GM18519 (cell line): Measurements from ENCODE around the gene ZNF264.
"Not testable (repeated sequence)": the region's sequence is repeated elsewhere in the genome, so short reads cannot be mapped to it uniquely, and the experiment has no call there.

ENCODE experiments used
- ATAC-seq: cut with Tn5 transposase; IDR thresholded peaks from one replicate; pipeline ENCODE4 v1.9.1; 2021; ENCODE audit warnings: mild to moderate bottlenecking, moderate library complexity; ENCODE audit not compliant: unreplicated experiment, low FRiP score

The ZNF264 gene

DNA sequence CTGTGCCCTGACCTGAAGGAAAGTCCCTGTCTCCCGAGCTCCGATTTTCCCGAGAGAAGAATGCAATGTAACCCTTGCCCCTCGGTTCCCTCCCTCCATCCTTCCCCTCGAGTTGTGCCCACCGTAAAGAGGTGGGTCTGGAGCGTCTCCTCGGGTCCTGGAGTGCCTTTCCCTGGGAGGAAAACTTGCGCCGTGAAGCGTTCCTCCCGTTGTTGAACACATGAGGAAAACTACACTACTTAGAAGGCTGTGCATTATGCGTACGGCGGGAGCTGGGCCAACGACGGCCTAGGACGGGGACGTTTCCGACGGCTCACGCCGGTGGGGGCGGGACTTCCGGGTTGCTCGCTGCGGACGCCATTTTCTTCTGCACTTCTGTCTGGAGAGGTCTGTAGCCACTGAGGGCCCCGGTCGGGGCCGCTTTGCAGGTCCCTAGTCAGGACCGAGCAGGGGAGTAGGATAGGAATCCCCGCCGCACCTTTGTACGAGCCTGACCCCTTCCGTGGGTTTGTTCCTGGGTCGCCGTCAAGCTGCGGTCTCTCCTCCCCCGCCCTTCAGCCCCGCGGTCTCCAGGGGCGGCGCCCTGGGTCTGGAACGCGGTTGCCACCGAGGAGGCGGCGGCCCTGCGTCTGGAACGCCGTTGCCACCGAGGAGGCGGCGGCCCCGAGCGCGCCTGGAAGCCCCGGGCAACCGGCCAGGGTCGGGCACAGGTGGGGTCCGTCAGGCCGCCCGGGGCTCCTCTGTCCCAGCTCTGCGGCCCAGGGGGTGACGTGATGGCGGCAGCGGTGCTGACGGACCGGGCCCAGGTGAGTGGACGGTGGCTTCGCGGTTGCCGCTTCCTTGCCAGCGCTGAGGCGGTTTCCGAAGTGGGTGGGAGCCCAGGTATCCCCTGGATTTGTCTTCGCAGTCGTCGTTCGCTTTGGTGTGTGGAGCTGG, at the start of gene ZNF264:
Gene ZNF264 (plus strand): TSS at position 360 of the 936 bp plus-strand sequence. CDS start 414 bp downstream, at position 774.
- ATAC-seq: peak; percentile 81

DNA sequence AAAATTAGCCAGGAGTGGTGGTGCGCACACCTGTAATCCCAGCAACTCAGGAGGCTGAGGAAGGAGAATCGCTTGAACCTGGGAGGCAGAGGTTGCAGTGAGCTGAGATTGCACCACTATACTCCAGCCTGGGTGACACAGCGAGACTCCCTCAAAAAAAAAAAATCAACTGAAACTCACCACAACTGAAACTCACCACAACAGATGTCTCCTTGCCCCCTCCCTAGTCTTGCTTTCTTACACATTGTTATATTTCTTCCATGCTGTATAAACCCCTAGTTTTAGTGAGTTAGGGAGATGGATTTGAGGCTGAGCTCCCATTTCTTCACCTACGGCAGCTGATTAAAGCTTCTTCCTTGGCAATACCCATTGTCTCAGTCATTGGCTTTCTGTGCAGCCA, 49.6 kb upstream of the ZNF264 start:
- ATAC-seq: no peak

DNA sequence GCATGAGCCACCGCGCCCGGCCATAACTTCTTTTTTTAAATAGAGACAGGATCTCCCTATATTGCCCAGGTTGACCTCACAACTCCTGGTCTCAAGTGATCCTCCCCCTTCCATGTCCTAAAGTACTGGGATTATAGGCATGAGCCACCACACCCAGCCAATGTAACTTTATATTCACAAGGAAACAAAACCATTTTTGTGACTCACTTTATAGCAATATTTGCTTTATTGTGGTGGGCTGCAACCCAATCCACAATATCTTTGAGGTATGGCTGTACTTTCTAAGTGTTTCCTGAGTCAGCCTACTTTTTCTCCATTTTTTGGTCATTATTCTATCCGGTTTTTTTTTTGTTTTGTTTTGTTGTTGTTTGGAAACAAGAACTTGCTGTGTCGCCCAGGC, 38.4 kb upstream of the ZNF264 start:
- no peak for ATAC-seq

DNA sequence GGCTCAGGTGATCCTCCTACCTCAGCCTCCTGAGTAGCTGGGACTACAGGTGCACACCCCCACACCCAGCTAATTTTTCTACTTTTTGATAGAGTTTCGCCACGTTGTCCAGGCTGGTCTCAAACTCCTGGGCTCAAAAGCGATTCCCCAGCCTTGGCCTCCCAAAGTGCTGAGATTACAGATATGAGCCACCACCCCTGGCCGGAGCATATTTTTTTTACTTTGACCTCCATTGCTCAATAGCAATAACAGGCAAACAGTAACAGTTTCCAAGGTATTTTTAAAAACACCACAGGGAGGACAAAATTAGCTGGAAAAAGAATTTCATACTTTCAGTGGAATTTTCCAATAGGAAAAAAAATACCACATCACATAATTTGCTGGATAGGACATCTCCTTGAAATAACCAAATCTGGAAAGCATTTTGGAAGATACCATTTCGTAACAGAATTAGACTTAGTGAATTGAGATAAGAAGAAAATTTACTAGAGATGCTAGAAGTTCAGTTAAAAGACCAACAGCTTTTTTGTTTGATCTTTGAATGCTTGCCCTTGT, 29.2 kb upstream of the ZNF264 start:
- ATAC-seq: no peak

DNA sequence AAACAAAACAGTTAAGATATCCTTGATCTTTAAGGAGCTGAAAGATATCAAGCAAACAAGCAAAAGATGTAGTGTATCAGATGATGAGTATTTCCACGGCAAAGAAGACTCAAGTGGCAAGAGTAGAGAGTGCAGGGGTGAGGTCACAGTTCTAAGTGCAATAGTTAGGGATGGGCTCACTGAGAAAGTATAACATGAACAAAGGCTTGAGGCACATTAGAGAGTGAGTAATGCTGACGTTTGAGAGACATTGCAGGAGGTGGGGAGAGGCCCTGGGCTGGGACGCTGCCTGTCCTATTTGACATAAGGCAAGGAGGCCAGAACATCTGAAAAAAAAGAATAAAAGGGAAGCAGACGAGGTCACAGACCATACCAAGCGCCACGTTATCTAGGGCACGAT, 25.5 kb upstream of the ZNF264 start:
- ATAC-seq: no peak

DNA sequence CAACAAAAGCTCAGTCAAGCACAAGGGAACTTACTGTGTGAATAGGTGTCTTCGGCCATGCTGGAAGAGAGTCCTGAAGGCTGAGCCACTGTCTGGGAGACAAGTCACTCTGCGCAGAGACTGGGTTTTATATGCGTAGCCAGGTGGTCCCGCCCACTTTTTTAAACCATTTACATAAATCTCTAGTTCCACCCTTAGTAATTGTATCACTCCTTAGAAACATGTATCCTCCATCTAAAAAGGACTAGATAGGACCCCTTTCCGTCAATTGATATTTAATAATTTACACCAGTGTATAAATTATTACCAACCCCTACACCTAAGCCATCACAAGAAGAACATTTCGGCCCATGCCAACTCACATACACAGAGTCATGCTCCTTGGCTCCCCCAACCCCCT, 23.9 kb upstream of the ZNF264 start, which contains the start of gene DUXA:
Gene DUXA (minus strand): TSS at position 101 of the 400 bp plus-strand sequence. CDS start 42 bp downstream, at position 59.
- ATAC-seq: no peak

DNA sequence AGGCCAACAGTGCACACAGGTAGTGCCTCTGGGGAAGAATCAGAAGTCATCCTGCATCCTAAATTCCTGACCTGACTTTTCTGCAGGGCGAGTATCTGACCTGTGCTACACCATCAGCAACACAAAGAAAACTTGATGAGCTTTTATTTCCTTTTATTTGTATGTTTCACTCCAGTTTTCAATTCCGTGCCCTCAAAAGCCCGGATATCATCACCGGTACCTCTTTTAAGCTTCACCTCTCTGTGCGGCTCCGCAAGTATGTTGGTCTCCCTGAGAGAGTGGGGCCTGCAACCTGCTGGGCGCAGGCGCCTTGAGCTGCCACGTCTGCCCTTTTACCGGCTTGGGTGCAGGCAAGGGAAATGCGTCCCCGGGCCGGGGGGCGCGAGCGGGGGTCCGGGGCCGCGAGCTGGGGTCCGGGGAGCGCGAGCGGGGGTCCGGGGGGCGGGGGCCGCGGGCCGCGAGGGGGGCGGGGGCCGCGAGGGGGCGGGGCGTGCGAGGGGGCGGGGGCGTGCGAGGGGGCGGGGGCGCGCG, 19.7 kb upstream of the ZNF264 start:
- ATAC-seq: no peak

DNA sequence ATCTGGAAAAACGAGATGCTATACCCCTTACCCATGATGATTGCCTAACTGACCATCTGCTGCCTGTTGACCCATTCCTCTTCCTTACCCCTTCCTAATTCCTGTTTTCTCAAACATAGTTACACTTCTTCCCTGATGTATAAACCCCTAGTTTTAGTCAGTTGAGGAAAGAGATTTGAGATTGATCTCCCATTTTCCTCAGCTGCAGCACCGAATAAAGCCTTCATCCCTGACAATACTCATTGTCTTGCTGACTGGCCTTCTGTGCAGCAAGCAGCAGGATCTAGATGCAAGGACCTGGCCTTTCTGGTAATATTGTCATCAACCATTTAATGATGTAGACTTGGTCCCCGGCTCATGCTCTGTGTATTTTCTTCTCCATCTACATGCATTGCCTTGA, 999 bp upstream of the ZNF264 start:
- no peak for ATAC-seq

DNA sequence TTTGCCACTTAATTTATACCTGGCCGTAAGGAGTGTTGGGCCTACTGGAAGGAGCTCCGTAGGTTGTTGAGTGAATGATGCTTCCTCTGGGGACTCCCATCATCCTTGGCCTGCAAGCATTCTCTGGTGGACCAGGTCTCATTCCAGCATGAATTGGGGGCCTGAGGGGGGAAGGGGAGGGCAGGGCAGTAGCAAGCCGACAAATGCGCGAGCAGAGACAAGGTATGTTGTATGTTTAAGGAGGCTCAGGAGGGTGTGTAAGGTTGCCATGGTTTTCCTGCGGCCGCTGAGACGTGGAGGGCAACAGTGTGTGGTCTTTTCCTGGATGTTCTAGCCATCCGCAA, 749 bp downstream of the ZNF264 start:
- ATAC-seq: no peak

DNA sequence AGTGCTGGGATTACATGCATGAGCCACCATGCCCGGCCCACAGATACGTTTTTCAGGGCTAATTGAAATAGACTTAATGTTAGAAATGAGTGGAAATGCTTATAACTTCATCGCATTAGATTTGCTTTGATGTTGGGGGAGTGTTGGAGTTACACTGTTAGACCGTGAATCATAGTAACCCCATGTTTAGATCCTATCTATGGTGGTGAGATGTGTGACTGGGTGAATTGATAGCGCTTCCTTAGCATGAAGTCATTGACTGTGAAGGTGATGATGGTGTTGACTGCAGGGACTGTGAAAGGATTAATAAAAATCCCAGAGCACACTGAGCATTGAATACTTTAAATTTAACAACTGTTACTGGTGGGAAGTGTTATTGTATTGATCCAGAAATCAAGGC, 1.7 kb downstream of the ZNF264 start:
- no peak for ATAC-seq

DNA sequence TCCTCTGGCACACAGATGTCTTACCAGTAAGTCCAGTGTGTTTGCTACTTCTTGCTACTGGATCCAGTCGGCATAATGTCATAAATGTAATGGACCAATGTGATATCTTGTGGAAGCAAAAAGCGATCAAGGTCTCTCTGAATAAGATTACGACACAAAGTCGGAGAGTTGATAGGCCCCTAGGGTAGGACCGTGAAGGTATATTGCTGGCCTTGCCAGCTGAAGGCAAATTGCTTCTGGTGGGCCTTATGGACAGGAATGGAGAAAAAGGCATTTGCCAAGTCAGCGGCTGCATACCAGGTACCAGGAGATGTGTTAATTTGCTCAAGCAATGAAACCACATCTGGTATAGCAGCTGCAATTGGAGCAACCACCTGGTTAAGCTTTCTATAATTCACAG, 6.6 kb downstream of the ZNF264 start:
- not testable (repeated sequence) for ATAC-seq

DNA sequence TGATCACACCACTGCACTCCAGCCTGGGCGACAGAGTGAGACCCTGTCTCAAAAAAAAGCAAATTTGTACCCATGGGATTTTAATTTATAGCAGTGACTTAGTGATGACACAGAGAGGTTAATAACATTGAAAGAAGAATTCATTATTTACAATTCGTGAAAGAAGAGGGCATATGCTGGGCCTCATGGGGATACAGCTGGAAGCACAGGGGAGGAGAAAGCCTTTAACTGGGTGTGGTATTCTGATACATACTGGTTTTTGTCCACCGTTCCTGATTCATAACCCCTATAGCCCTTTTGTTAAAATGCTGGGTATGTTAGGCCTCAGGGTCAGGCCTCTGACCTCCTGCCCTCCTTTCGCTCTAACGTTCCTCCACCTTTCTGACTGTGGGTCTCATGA, 10.9 kb downstream of the ZNF264 start:
- ATAC-seq: no peak

DNA sequence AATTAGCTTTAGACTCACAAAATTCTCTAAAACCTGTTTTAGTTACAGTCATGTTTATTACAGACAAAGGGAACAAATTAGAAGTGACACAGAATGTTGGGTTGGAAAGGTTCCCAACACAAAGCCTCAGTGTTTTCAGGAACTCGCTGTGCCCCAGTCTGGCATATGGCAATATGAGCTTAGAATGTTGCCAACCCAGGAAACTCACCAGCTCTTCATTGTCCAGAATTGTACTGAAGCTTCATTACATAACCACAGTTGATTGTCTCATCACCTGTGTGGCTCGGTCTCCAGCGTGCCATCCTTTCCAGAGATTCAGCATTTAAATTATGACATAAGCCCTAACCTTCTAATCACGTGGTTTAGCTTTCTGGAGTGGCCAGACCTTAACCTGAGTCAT, 19.1 kb downstream of the ZNF264 start:
- no peak for ATAC-seq

DNA sequence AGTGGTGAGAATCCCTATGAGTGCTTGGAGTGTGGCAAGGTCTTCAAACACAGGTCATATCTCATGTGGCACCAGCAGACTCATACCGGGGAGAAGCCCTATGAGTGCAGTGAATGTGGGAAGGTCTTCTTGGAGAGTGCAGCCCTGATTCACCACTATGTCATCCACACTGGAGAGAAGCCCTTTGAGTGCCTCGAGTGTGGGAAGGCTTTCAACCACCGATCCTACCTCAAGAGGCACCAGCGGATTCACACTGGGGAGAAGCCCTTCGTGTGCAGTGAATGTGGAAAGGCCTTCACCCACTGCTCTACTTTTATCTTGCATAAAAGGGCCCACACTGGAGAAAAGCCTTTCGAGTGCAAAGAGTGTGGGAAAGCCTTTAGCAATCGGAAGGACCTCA, 20.8 kb downstream of the ZNF264 start:
- ATAC-seq: no peak

DNA sequence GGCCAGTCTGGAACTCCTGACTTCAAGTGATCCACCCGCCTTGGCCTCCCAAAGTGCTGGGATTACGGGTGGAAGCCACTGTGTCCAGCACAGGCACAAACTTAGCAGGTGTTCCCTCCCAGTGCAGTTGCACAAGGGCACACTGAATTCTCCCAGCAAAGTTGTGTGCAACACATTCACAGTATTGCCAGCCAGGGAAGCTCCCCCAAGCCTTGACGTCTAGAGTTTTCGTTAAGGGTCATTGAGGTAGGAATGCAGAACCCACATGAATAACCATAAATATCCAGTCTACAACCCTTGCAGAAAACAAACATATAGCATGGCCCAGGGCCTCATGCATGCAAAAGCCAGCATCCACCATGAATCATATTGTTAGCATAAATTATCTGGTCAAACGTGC, 36.2 kb downstream of the ZNF264 start:
- ATAC-seq: no peak

DNA sequence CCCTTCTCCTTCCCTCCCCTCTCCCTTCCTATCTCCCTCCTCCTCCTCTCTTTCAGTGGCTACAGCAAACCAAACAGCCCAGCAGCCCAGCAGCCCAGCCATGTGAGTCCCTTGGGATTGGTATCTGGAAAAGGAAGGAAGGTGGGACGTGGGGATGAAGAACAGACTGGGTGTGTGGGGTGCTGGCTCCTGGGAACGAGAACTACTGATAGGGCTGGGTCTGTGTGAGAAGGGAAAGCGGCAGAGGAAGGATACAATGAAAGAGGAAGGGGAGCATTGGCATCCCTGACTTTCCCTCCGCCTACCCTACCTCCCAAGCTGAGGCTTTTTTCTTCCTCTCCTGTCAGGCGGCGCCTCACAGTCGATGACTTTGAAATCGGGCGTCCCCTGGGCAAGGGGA, 40.4 kb downstream of the ZNF264 start:
- ATAC-seq: no peak

DNA sequence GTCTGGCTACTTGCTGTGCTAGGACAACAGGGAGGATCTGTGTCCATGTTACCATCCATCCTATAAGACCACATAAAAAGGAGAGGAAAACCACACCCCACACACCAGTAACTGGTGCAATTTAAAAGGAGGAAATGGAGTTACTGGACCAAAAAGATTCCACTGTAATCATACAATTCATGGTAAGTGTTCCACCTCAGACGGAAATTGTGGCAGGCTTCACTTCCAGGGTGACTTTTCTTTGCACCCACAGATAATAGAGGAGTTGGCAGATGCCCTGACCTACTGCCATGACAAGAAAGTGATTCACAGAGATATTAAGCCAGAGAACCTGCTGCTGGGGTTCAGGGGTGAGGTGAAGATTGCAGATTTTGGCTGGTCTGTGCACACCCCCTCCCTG, 41.9 kb downstream of the ZNF264 start:
- no peak for ATAC-seq

DNA sequence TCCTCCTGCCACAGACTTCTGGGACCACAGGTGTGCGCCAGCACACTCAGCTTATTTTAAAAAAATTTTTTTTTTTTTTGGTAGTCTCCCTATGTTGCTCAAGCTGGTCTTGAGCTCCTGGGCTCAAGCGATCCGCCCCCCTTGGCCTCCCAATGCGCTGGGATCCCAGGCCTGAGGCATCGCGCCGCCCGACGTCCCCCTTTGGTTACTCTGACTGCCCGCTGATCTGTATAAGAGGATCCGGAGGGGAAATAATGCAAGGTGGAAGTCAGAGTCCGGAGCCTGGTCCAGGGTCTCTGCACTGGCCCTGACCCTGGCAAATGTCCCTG, 48.6 kb downstream of the ZNF264 start:
- ATAC-seq: no peak

DNA sequence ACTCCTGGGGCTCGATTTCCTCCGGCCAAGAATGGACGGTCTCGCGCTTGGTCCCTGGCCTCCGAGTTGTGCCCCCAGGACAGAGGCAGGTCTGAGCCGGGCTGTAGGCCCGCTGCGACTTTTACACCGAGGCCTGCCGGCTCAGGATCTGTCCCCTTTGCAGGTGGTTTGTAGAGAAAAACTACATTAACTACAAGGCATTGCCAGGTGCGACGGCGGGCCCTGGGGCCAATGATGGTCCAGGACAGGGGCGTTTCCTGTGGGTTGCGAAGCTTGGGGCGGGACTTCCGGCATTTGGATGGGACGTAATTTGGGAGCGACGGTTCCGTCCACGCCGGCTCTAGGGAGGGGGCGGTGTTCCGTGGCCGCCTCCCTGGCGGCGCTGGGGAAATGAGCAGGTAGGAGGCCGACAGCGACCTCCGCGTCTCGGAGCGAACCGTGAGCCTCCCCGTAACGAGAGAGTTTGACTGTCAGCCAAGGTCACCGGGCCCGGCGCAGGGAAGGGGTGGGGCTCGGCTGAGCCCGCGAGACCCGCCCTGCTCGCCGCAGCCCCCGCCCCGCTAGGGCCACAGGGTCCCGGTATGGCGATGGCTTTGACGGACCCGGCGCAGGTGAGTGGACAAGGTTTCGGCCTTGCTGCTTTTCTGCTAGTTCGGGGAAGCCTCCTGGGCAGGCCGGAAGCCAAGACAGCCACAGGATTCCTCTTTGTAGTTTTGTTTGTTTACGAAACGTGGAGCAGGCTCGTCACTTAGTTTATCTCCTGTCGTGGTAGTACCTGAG, 49.2 kb downstream of the ZNF264 start, which contains the start of gene ZNF805:
Gene ZNF805 (plus strand): TSS at position 322 of the 780 bp plus-strand sequence. CDS start 260 bp downstream, at position 582.
- ATAC-seq: peak; percentile 73

DNA sequence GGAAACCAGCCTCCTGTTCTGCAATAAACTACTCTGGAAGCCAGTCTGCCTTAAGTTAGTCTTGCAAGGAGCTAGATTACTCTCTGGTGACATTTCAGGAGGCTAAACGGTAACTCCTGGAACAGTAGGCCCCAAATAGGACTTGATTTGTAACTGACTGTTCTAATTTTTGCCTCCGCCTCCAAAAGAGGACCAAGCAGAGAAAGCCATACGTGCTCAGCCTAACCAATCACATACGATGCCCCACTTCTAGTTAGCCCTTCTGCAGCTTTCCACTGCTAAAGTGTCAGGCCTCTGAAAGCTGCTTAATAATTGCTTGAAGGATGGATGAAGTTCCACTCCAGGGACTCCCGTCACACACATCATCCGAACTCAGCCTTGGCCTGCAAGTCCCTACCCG, 49.9 kb downstream of the ZNF264 start:
- ATAC-seq: no peak

DNA sequence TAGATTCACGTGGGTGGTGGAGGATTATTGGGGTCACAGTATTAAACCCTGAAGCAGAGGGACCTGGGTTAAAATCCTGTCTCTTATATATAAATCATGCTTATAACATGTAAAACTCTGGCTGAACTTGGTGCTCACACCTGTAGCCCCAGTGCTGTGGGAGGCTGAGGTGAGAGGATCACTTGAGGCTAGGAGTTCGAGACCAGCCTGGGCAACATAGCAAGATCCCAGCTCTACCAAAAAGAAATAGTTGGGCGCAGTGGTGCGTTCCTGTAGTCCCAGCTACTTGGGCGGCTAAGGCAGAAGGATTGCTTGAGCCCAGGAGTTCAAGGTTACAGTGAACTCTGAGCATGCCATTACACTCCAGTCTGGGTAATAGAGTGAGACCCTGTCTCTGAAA, 51.5 kb downstream of the ZNF264 start:
- no peak for ATAC-seq
